Natural killer cell (primary cell): ENCODE data around the gene LRRC26. TPM values are rescaled to one million over a fixed set of nuclear protein-coding genes. Genes with fewer than 3 reads are reported as not detected.

ENCODE experiments used
- ATAC-seq, 3 donors: fragments of 150-1000 bp in 2 of 3; fragments of 200-7000 bp in 1 of 3; cut with Tn5 transposase; 1 replicate in 1 of 3; 2 replicates in 2 of 3; pipeline ENCODE4 v1.10.0; 2021; ENCODE audit warnings: mild to moderate bottlenecking in 2 of 3, moderate library complexity in 2 of 3
- DNase-seq, 2 donors: peaks; one replicate each; pipeline versions ENCODE4 v3.0.0 to v3.0.0-alpha.2; 2013 to 2021; ENCODE audit warnings: mixed read lengths in 1 of 2
- H3K27ac ChIP-seq: one replicate; pipeline ENCODE4 v1.5.1; 2013; ENCODE audit warnings: mild to moderate bottlenecking, low read length
- H3K27me3 ChIP-seq: one replicate; pipeline ENCODE4 v1.6.1; 2013; ENCODE audit warnings: low read length; ENCODE audit not compliant: control insufficient read depth, insufficient read depth
- H3K36me3 ChIP-seq: one replicate; pipeline ENCODE4 v1.6.1; 2013; ENCODE audit warnings: low read length; ENCODE audit not compliant: control insufficient read depth, insufficient read depth
- H3K4me1 ChIP-seq: one replicate; pipeline ENCODE4 v1.6.1; 2013; ENCODE audit warnings: low read length; ENCODE audit not compliant: control insufficient read depth, insufficient read depth
- H3K4me3 ChIP-seq: one replicate; pipeline ENCODE4 v1.5.1; 2013; ENCODE audit warnings: low read length
- H3K9me3 ChIP-seq: one replicate; pipeline ENCODE4 v1.6.1; 2013; ENCODE audit warnings: low read length; ENCODE audit not compliant: control insufficient read depth, insufficient read depth
- H3K27ac Mint-ChIP-seq, 2 donors: one replicate each; pipeline ENCODE4 v1.8.0; 2022; ENCODE audit warnings: mild to moderate bottlenecking in 2 of 2, mixed read lengths in 2 of 2, moderate library complexity in 1 of 2
- H3K27me3 Mint-ChIP-seq, 2 donors: one replicate each; pipeline ENCODE4 v1.8.0; 2022; ENCODE audit warnings: low read depth in 2 of 2, mixed read lengths in 2 of 2
- H3K36me3 Mint-ChIP-seq: one replicate; pipeline ENCODE4 v1.8.0; 2022; ENCODE audit warnings: mixed read lengths
- H3K4me1 Mint-ChIP-seq, 2 donors: one replicate each; pipeline ENCODE4 v1.8.0; 2022; ENCODE audit warnings: mixed read lengths in 2 of 2
- H3K4me3 Mint-ChIP-seq: one replicate; pipeline ENCODE4 v1.8.0; 2022; ENCODE audit warnings: mild to moderate bottlenecking, moderate library complexity, mixed read lengths
- H3K9me3 Mint-ChIP-seq, 2 donors: one replicate each; pipeline ENCODE4 v1.8.0; 2022; ENCODE audit warnings: mixed read lengths in 2 of 2
- WGBS: methylation state at CpG from one replicate; pipeline ENCODE4 v1.1.7; 2013; ENCODE audit warnings: missing lambda C conversion rate; ENCODE audit not compliant: insufficient coverage; 5-methylcytosine and 5-hydroxymethylcytosine counted together
- intact Hi-C: fragments of 100-400 bp; cut with micrococcal nuclease; formaldehyde crosslinking; loops from one replicate; pipeline ENCODE4 v1.14.2; 2022
- total RNA-seq, 4 donors: library from RNA; stranded (reverse); fragments of 120-200 nt in 1 of 4; gene quantifications; one replicate each; pipeline versions ENCODE4 v1.2.3 to v1.2.4, GENCODE V29; 2013 to 2022
- TF ChIP-seq, protein P1 (sequence below): fragments of 200-600 bp; IDR thresholded peaks from one replicate; pipeline ENCODE4 v1.8.0; 2022; ENCODE audit warnings: antibody characterized with exemption

Gene LRRC26
- total RNA-seq, 3 donors from 2014 or later (not counting 1 experiment from before 2014, with no cell fraction given) = not detected

- no peaks in the 10 kb centered on the region for H3K9me3 ChIP-seq
- TF ChIP-seq, protein P1, sequence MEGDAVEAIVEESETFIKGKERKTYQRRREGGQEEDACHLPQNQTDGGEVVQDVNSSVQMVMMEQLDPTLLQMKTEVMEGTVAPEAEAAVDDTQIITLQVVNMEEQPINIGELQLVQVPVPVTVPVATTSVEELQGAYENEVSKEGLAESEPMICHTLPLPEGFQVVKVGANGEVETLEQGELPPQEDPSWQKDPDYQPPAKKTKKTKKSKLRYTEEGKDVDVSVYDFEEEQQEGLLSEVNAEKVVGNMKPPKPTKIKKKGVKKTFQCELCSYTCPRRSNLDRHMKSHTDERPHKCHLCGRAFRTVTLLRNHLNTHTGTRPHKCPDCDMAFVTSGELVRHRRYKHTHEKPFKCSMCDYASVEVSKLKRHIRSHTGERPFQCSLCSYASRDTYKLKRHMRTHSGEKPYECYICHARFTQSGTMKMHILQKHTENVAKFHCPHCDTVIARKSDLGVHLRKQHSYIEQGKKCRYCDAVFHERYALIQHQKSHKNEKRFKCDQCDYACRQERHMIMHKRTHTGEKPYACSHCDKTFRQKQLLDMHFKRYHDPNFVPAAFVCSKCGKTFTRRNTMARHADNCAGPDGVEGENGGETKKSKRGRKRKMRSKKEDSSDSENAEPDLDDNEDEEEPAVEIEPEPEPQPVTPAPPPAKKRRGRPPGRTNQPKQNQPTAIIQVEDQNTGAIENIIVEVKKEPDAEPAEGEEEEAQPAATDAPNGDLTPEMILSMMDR = no peak
- no peaks in the 10 kb centered on the region for H3K27me3 Mint-ChIP-seq
- no peak overlapping the region for H3K27ac Mint-ChIP-seq
- H3K36me3 ChIP-seq = no peaks in the 10 kb centered on the region
- intact Hi-C loops = no loop called here
- no peaks in the 10 kb centered on the region for H3K9me3 Mint-ChIP-seq
- 96% methylated on average over 19 of the region's 19 CpGs for WGBS
- H3K4me3 ChIP-seq = no peak overlapping the region
- no peaks in the 10 kb centered on the region for H3K36me3 Mint-ChIP-seq
- DNase-seq = no peak
- H3K4me1 Mint-ChIP-seq = peaks cover 3 to 6% of the 10 kb centered on the region in 2 donors
- H3K27ac ChIP-seq = no peak overlapping the region
- ATAC-seq = no peak
- H3K4me3 Mint-ChIP-seq = no peak overlapping the region
- no peaks in the 10 kb centered on the region for H3K27me3 ChIP-seq
- no peaks in the 10 kb centered on the region for H3K4me1 ChIP-seq
Observed at GRCh38 chr9:137214620-137215019, 44.8 kb upstream of the LRRC26 start.

GRCh38 chr9:137213160-137214060, 43.6 kb upstream of the LRRC26 start:
- Histone ChIP-seq H3K27me3 (no peaks in the 10 kb centered on the region), H3K4me1 (no peaks in the 10 kb centered on the region), H3K4me3 (no peak overlapping the region), H3K27ac (no peak overlapping the region), H3K36me3 (no peaks in the 10 kb centered on the region), H3K9me3 (no peaks in the 10 kb centered on the region)
- Mint-ChIP-seq H3K27me3 (no peaks in the 10 kb centered on the region), H3K27ac (no peak overlapping the region), H3K4me3 (no peak overlapping the region), H3K4me1 (peaks cover 3 to 6% of the 10 kb centered on the region in 2 donors), H3K9me3 (no peaks in the 10 kb centered on the region), H3K36me3 (no peaks in the 10 kb centered on the region)
- no peak for ATAC-seq
- TF ChIP-seq, protein P1 = no peak
- no peak for DNase-seq
- WGBS = 95% methylated on average over 49 of the region's 49 CpGs
- intact Hi-C loops = no loop called here

- no peak overlapping the region for H3K4me3 ChIP-seq
- no peaks in the 10 kb centered on the region for H3K9me3 Mint-ChIP-seq
- no peaks in the 10 kb centered on the region for H3K36me3 Mint-ChIP-seq
- no peaks in the 10 kb centered on the region for H3K36me3 ChIP-seq
- no peaks in the 10 kb centered on the region for H3K27me3 ChIP-seq
- no peaks in the 10 kb centered on the region for H3K9me3 ChIP-seq
- H3K4me1 Mint-ChIP-seq = peaks cover 6% of the 10 kb centered on the region in 2 donors
- no peak for DNase-seq
- no peaks in the 10 kb centered on the region for H3K4me1 ChIP-seq
- H3K4me3 Mint-ChIP-seq = no peak overlapping the region
- WGBS = 94% methylated on average over 21 of the region's 21 CpGs
- H3K27me3 Mint-ChIP-seq = no peaks in the 10 kb centered on the region
- H3K27ac ChIP-seq = no peak overlapping the region
- no peak for ATAC-seq
- TF ChIP-seq, protein P1 = no peak
- no peak overlapping the region for H3K27ac Mint-ChIP-seq
- intact Hi-C loops = no loop called here
Observed at GRCh38 chr9:137212520-137212919, 42.7 kb upstream of the LRRC26 start.
